Measurements from ENCODE around the gene NFX1. TPM values are rescaled to one million over a fixed set of nuclear protein-coding genes. Genes with fewer than 3 reads are reported as not detected.
A peak's percentile ranks its signal among the peaks of the same experiment; 100 is the strongest.

Gene NFX1
- total and polyA plus RNA-seq, 9 of the 15 experiments (the other 6 are each of a cell fraction or from before 2014, with no cell fraction given), result 8.8 to 38.9 (median 26.8) TPM

DNA sequence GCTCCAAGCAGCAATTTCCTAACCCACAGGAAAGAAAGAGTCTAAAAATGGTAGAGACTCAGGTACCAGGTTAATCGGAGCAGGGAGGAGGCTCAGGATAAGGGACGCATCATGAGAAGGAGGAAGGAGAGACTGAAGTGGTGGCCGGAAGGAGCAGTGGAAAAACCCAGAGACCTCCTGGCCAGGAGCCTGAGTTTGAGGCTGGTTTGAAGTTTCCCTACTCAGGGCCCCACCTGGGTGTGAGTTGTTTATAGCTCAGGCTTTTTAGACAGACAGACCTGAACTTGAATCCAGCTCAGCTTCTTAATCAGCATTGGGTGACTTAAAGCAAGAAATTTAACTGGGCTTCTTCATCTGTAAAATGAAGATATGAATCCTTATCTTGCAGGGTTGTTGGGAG, 124.0 kb downstream of the NFX1 start:
- intact Hi-C loops (cut with micrococcal nuclease) (no loop called here), in situ Hi-C loops (cut with MboI) (no loop called here)
- Histone ChIP-seq H3K27ac (ENCODE audit: extremely low read depth, low read depth, low read length) (no peak overlapping the region), H3K9me3 (replicated peaks; ENCODE audit: control insufficient read depth, insufficient read depth, low read depth, low read length) (no peaks in the 10 kb centered on the region), H3K4me1 (replicated peaks in 1 of 2; ENCODE audit: control insufficient read depth in 2 of 2, insufficient read depth in 2 of 2, low read length in 2 of 2) (peaks cover 19 to 32% of the 10 kb centered on the region in 2 experiments; a peak in 4 of 5 replicates), H3K9ac (ENCODE audit: insufficient read depth in 1 of 2, low read depth in 2 of 2, low read length in 2 of 2) (no peak overlapping the region; a peak in 1 of 4 replicates), H2AFZ (ENCODE audit: low read depth, low read length) (peak overlapping the region; percentile 68), H3K4me3 (no peak overlapping the region), H4K20me1 (replicated peaks; ENCODE audit: control insufficient read depth, insufficient read depth, low read length) (no peaks in the 10 kb centered on the region), H3K4me2 (ENCODE audit: insufficient read depth, low read length) (peak overlapping the region; percentile 39; the same call in 1 of the 2 replicates), H3K36me3 (ENCODE audit: control insufficient read depth, insufficient read depth, low read length) (no peaks in the 10 kb centered on the region), H3K79me2 (ENCODE audit: control insufficient read depth, insufficient read depth, low read length) (no peaks in the 10 kb centered on the region), H3K9me1 (ENCODE audit: control insufficient read depth, insufficient read depth, low read length) (no peaks in the 10 kb centered on the region), H3K27me3 (ENCODE audit: control insufficient read depth in 2 of 2, insufficient read depth in 2 of 2, low read length in 2 of 2) (no peaks in the 10 kb centered on the region)
- 33% methylated on average over 3 of the region's 3 CpGs for WGBS (ENCODE audit: insufficient coverage, low coverage, missing lambda C conversion rate)
- FAIRE-seq, result no peak
- no peak for TF ChIP-seq SRSF9 (IDR thresholded peaks at IDR 0.05; ENCODE audit: borderline replicate concordance, low read depth, low read length)
- no peak for TF ChIP-seq NR2F6 (CRISPR knock-in tag; IDR thresholded peaks at IDR 0.05)
- TF ChIP-seq, protein P1, sequence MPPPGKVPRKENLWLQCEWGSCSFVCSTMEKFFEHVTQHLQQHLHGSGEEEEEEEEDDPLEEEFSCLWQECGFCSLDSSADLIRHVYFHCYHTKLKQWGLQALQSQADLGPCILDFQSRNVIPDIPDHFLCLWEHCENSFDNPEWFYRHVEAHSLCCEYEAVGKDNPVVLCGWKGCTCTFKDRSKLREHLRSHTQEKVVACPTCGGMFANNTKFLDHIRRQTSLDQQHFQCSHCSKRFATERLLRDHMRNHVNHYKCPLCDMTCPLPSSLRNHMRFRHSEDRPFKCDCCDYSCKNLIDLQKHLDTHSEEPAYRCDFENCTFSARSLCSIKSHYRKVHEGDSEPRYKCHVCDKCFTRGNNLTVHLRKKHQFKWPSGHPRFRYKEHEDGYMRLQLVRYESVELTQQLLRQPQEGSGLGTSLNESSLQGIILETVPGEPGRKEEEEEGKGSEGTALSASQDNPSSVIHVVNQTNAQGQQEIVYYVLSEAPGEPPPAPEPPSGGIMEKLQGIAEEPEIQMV (tag; conservative IDR thresholded peaks at IDR 0.05; ENCODE audit: low read depth), result no peak
- TF ChIP-seq HNRNPK (IDR thresholded peaks at IDR 0.05; ENCODE audit: low read depth, low read length, poor library complexity, severe bottlenecking), result no peak
- TF ChIP-seq, protein P2, sequence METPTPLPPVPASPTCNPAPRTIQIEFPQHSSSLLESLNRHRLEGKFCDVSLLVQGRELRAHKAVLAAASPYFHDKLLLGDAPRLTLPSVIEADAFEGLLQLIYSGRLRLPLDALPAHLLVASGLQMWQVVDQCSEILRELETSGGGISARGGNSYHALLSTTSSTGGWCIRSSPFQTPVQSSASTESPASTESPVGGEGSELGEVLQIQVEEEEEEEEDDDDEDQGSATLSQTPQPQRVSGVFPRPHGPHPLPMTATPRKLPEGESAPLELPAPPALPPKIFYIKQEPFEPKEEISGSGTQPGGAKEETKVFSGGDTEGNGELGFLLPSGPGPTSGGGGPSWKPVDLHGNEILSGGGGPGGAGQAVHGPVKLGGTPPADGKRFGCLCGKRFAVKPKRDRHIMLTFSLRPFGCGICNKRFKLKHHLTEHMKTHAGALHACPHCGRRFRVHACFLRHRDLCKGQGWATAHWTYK (CRISPR knock-in tag; IDR thresholded peaks at IDR 0.05), result no peak
- TF ChIP-seq, protein P3, sequence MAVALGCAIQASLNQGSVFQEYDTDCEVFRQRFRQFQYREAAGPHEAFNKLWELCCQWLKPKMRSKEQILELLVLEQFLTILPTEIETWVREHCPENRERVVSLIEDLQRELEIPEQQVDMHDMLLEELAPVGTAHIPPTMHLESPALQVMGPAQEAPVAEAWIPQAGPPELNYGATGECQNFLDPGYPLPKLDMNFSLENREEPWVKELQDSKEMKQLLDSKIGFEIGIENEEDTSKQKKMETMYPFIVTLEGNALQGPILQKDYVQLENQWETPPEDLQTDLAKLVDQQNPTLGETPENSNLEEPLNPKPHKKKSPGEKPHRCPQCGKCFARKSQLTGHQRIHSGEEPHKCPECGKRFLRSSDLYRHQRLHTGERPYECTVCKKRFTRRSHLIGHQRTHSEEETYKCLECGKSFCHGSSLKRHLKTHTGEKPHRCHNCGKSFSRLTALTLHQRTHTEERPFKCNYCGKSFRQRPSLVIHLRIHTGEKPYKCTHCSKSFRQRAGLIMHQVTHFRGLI (CRISPR knock-in tag; IDR thresholded peaks at IDR 0.05), result no peak
- TF ChIP-seq TSC22D4 (tag; IDR thresholded peaks at IDR 0.05), result no peak
- TF ChIP-seq PTBP1 (IDR thresholded peaks at IDR 0.05; ENCODE audit: low read depth, low read length), result no peak
- no peak for TF ChIP-seq ZNF766 (CRISPR knock-in tag; conservative IDR thresholded peaks at IDR 0.05)
- TF ChIP-seq, protein P4, sequence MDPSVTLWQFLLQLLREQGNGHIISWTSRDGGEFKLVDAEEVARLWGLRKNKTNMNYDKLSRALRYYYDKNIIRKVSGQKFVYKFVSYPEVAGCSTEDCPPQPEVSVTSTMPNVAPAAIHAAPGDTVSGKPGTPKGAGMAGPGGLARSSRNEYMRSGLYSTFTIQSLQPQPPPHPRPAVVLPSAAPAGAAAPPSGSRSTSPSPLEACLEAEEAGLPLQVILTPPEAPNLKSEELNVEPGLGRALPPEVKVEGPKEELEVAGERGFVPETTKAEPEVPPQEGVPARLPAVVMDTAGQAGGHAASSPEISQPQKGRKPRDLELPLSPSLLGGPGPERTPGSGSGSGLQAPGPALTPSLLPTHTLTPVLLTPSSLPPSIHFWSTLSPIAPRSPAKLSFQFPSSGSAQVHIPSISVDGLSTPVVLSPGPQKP (CRISPR knock-in tag; IDR thresholded peaks at IDR 0.05), result no peak
- no peak for TF ChIP-seq POLR2H (tag; IDR thresholded peaks at IDR 0.05; ENCODE audit: low read depth)
- TF ChIP-seq ZNF143 (CRISPR knock-in tag; IDR thresholded peaks at IDR 0.05), result no peak
- TF ChIP-seq ZKSCAN8 (CRISPR knock-in tag; IDR thresholded peaks at IDR 0.05), result no peak
- TF ChIP-seq TAF15 (IDR thresholded peaks at IDR 0.05; ENCODE audit: low read depth, low read length), result no peak
- TF ChIP-seq TOE1 (IDR thresholded peaks at IDR 0.05; ENCODE audit: borderline replicate concordance), result no peak
- TF ChIP-seq TOE1 (CRISPR knock-in tag; IDR thresholded peaks at IDR 0.05; ENCODE audit: borderline replicate concordance, low read depth), result no peak
- DNase-seq (ENCODE audit: extremely low read depth in 1 of 4, low spot score in 3 of 4), result no peak
- CTCF ChIA-PET (ENCODE audit: low intra/inter-chr PET ratio), result interaction anchor here (1.2 kb wide), 1 partner anchor 185 kb away, joined by 6 read pairs; no protein-coding TSS in a partner anchor
- no peak for ATAC-seq
- no TSS peak for BruUV-seq (replicated peaks)
- POLR2A ChIA-PET, result interaction anchor here (0.6 kb wide), 1 partner anchor 8 kb away, joined by 4 read pairs; no protein-coding TSS in a partner anchor

Data from K562 (cell line).